CD14-positive monocyte (primary cell): Measurements from ENCODE around the gene CHST11. TPM values are rescaled to one million over a fixed set of nuclear protein-coding genes. Genes with fewer than 3 reads are reported as not detected.

Experiments used
- DNase-seq, 3 donors: peaks; one replicate each; pipeline ENCODE4 v3.0.0-alpha.2; 2011 to 2022
- H2AFZ ChIP-seq: 2 replicates; pipeline ENCODE4 v1.6.0; 2012; ENCODE audit warnings: mild to moderate bottlenecking, low read depth, low read length, inconsistent platforms; ENCODE audit not compliant: insufficient read depth, poor library complexity, severe bottlenecking
- H3K27ac ChIP-seq, 2 donors: 1 replicate in 1 of 2; 2 replicates in 1 of 2; pipeline ENCODE4 v1.5.1; 2012 to 2013; ENCODE audit warnings: low read length in 2 of 2, control low read depth in 1 of 2, inconsistent platforms in 1 of 2, low read depth in 1 of 2, mild to moderate bottlenecking in 1 of 2
- H3K27me3 ChIP-seq, 2 donors: one replicate each; pipeline versions ENCODE4 v1.6.0 to v1.6.1; 2011 to 2013; ENCODE audit warnings: low read length in 2 of 2; ENCODE audit not compliant: control insufficient read depth in 2 of 2, insufficient read depth in 2 of 2
- H3K36me3 ChIP-seq, 2 donors: replicated peaks in 1 of 2; 1 replicate in 1 of 2; 2 replicates in 1 of 2; pipeline versions ENCODE4 v1.5.1 to v1.6.1; 2012 to 2013; ENCODE audit warnings: low read length in 2 of 2, control low read depth in 1 of 2, inconsistent platforms in 1 of 2, mild to moderate bottlenecking in 1 of 2; ENCODE audit not compliant: insufficient read depth in 2 of 2, control insufficient read depth in 1 of 2
- H3K4me1 ChIP-seq, 2 donors: 1 replicate in 1 of 2; 2 replicates in 1 of 2; pipeline versions ENCODE4 v1.5.1 to v1.6.1; 2012 to 2013; ENCODE audit warnings: low read length in 2 of 2, control low read depth in 1 of 2, inconsistent platforms in 1 of 2, mild to moderate bottlenecking in 1 of 2, moderate library complexity in 1 of 2; ENCODE audit not compliant: insufficient read depth in 2 of 2, control insufficient read depth in 1 of 2
- H3K4me2 ChIP-seq: replicated peaks from 2 replicates; pipeline ENCODE3; 2012; ENCODE audit warnings: low read length, moderate library complexity, mild to moderate bottlenecking; ENCODE audit not compliant: poor library complexity, severe bottlenecking; ENCODE audit errors: extremely low read depth
- H3K4me3 ChIP-seq, 3 experiments: fragments of 200-600 bp in 1 of 3; sonication (generic) in 1 of 3; replicated peaks in 1 of 3; 1 replicate in 2 of 3; 2 replicates in 1 of 3; pipeline ENCODE4 v1.5.1; 2011 to 2013; ENCODE audit warnings: low read length in 3 of 3, mild to moderate bottlenecking in 3 of 3, control low read depth in 2 of 3, low read depth in 2 of 3, inconsistent platforms in 1 of 3, moderate library complexity in 1 of 3
- H3K79me2 ChIP-seq: 2 replicates; pipeline ENCODE4 v1.6.0; 2012; ENCODE audit warnings: mild to moderate bottlenecking, control low read depth, inconsistent platforms, low read length, moderate library complexity; ENCODE audit not compliant: insufficient read depth
- H3K9ac ChIP-seq: 2 replicates; pipeline ENCODE4 v1.6.0; 2017; ENCODE audit warnings: low read length, mild to moderate bottlenecking; ENCODE audit not compliant: insufficient read depth, poor library complexity, severe bottlenecking
- H3K9me3 ChIP-seq, 2 donors: replicated peaks in 1 of 2; 1 replicate in 1 of 2; 2 replicates in 1 of 2; pipeline versions ENCODE4 v1.5.1 to v1.6.1; 2012 to 2013; ENCODE audit warnings: low read length in 2 of 2, control low read depth in 1 of 2; ENCODE audit not compliant: control insufficient read depth in 1 of 2, insufficient read depth in 1 of 2
- H4K20me1 ChIP-seq: 2 replicates; pipeline ENCODE4 v1.6.0; 2012; ENCODE audit warnings: mild to moderate bottlenecking, low read length, control low read depth, moderate library complexity; ENCODE audit not compliant: insufficient read depth
- H3K27ac Mint-ChIP-seq, 7 donors: one replicate each; pipeline ENCODE4 v1.8.0; 2020; ENCODE audit warnings: mild to moderate bottlenecking in 7 of 7, mixed read lengths in 7 of 7, moderate library complexity in 6 of 7, inconsistent platforms in 2 of 7
- H3K27me3 Mint-ChIP-seq, 3 donors: one replicate each; pipeline ENCODE4 v1.8.0; 2021 to 2022; ENCODE audit warnings: low read depth in 3 of 3, mild to moderate bottlenecking in 3 of 3, mixed read lengths in 3 of 3, moderate library complexity in 3 of 3, inconsistent platforms in 1 of 3
- H3K36me3 Mint-ChIP-seq, 2 donors: one replicate each; pipeline ENCODE4 v1.8.0; 2020; ENCODE audit warnings: mixed read lengths in 2 of 2, inconsistent platforms in 1 of 2, mild to moderate bottlenecking in 1 of 2
- H3K4me1 Mint-ChIP-seq: one replicate; pipeline ENCODE4 v1.8.0; 2020; ENCODE audit warnings: mild to moderate bottlenecking, mixed read lengths
- H3K4me3 Mint-ChIP-seq, 2 donors: one replicate each; pipeline ENCODE4 v1.8.0; 2020; ENCODE audit warnings: mild to moderate bottlenecking in 2 of 2, mixed read lengths in 2 of 2, moderate library complexity in 1 of 2
- H3K9me3 Mint-ChIP-seq, 7 donors: one replicate each; pipeline ENCODE4 v1.8.0; 2020 to 2022; ENCODE audit warnings: mixed read lengths in 7 of 7, mild to moderate bottlenecking in 6 of 7, moderate library complexity in 6 of 7, inconsistent platforms in 2 of 7
- CTCF ChIP-seq: fragments of 200-600 bp; IDR thresholded peaks from one replicate; pipeline ENCODE4 v1.8.0; 2022; ENCODE audit warnings: antibody characterized with exemption, mild to moderate bottlenecking
- WGBS: methylation state at CpG from one replicate; pipeline ENCODE4 v1.1.5; 2013; ENCODE audit warnings: missing lambda C conversion rate; ENCODE audit not compliant: insufficient coverage; 5-methylcytosine and 5-hydroxymethylcytosine counted together
- intact Hi-C, 2 donors: fragments of 100-400 bp; cut with micrococcal nuclease; formaldehyde crosslinking; loops; one replicate each; pipeline versions ENCODE4 v1.15.0 to v1.15.1; 2023
- polyA plus RNA-seq, 3 donors: library from polyadenylated mRNA; depleted of rRNA in 1 of 3; unstranded in 2 of 3; stranded (reverse) in 1 of 3; fragments of 300-500 nt in 2 of 3; fragments of >200 nt in 1 of 3; fragmentation: Illumina TruSeq in 2 of 3; gene quantifications; 1 replicate in 2 of 3; 2 replicates in 1 of 3; pipeline ENCODE4 v1.2.3, GENCODE V29; 2012 to 2021

The CHST11 gene
- polyA plus RNA-seq, 3 donors, result 44.4 to 66.6 (median 48.4) TPM

GRCh38 chr12:104533134-104533533 is 76.4 kb downstream of the CHST11 start:
- no peaks in the 10 kb centered on the region for H3K9me3 ChIP-seq
- WGBS, result 50% methylated on average over 2 of the region's 2 CpGs
- H2AFZ ChIP-seq, result no peak overlapping the region
- no peak for DNase-seq
- H3K27me3 Mint-ChIP-seq, result peaks cover 0 to 3% (median 0%) of the 10 kb centered on the region in 3 donors
- H4K20me1 ChIP-seq, result peaks cover 100% of the 10 kb centered on the region
- H3K27me3 ChIP-seq, result no peaks in the 10 kb centered on the region
- peaks cover 52% of the 10 kb centered on the region for H3K4me1 Mint-ChIP-seq
- H3K9ac ChIP-seq, result no peak overlapping the region
- intact Hi-C loops, result no loop called here
- no peak overlapping the region for H3K4me3 ChIP-seq
- peaks cover 100% of the 10 kb centered on the region for H3K79me2 ChIP-seq
- H3K36me3 Mint-ChIP-seq, result peaks cover 27 to 43% of the 10 kb centered on the region in 2 donors
- H3K36me3 ChIP-seq, result peaks cover 0 to 9% of the 10 kb centered on the region in 2 donors
- H3K27ac ChIP-seq, result no peak overlapping the region
- H3K4me3 Mint-ChIP-seq, result no peak overlapping the region
- H3K4me2 ChIP-seq, result no peak overlapping the region
- TF ChIP-seq CTCF, result no peak
- peaks cover 0 to 5% (median 0%) of the 10 kb centered on the region in 7 donors for H3K9me3 Mint-ChIP-seq
- H3K4me1 ChIP-seq, result peaks cover 20 to 24% of the 10 kb centered on the region in 2 donors
- H3K27ac Mint-ChIP-seq, result no peak overlapping the region

- Mint-ChIP-seq H3K4me3 (no peak overlapping the region), H3K4me1 (peaks cover 48% of the 10 kb centered on the region), H3K36me3 (peaks cover 34 to 44% of the 10 kb centered on the region in 2 donors), H3K27ac (peak overlapping the region in 4 of 7 donors; percentile 11 to 82 (median 61)), H3K9me3 (peaks cover 0 to 3% (median 0%) of the 10 kb centered on the region in 7 donors), H3K27me3 (peaks cover 0 to 3% (median 0%) of the 10 kb centered on the region in 3 donors)
- Histone ChIP-seq H4K20me1 (peaks cover 100% of the 10 kb centered on the region), H3K27ac (no peak overlapping the region), H3K27me3 (no peaks in the 10 kb centered on the region), H3K4me3 (no peak overlapping the region), H3K36me3 (peaks cover 0 to 14% of the 10 kb centered on the region in 2 donors), H3K4me1 (peaks cover 20 to 24% of the 10 kb centered on the region in 2 donors), H3K9ac (no peak overlapping the region), H3K79me2 (peaks cover 100% of the 10 kb centered on the region), H2AFZ (no peak overlapping the region), H3K9me3 (no peaks in the 10 kb centered on the region), H3K4me2 (no peak overlapping the region)
- intact Hi-C loops, result no loop called here
- no peak for TF ChIP-seq CTCF
- no peak for DNase-seq
- 8% methylated on average over 7 of the region's 10 CpGs for WGBS
Observed at GRCh38 chr12:104534162-104534856, 77.6 kb downstream of the CHST11 start.
